ENCODE data around the gene OBI1.

OBI1 gene

DNA sequence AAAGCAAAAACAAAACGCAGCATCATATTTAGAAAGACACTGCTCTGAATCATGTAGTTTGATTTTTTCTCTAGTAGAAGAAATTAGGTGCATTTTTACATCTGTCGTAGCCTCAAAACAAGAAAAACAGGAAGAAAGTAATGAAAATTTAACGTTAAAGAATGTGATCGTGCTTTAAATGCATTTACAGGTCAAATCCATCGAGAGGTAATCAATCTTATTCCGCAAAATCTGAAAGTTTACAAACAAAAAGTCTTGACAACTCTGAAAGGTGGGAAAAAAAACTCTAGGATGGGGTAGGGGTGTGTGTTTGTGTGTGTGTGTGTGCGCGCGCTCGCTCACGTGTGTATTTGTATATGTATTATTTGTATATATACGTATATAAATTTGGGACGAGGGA, 65.8 kb downstream of the OBI1 start:
- H3K4me2 ChIP-seq: no peak overlapping the region
- no peaks in the 10 kb centered on the region for H3K36me3 ChIP-seq (ENCODE audit: insufficient read depth)
- no peak overlapping the region for H2AFZ ChIP-seq (ENCODE audit: low read depth)
- no peaks in the 10 kb centered on the region for H3K79me2 ChIP-seq (ENCODE audit: insufficient read depth, low read depth)
- no peak overlapping the region for H3K4me3 ChIP-seq (IDR thresholded peaks at IDR 0.05; ENCODE audit: insufficient read depth, low read depth, low read length)
- H3K27me3 ChIP-seq (ENCODE audit: insufficient read depth, low read depth): no peaks in the 10 kb centered on the region
- H3K9ac ChIP-seq: no peak overlapping the region
- H3K27ac ChIP-seq: no peak overlapping the region
- H4K20me1 ChIP-seq (ENCODE audit: insufficient read depth): no peaks in the 10 kb centered on the region
- no peaks in the 10 kb centered on the region for H3K4me1 ChIP-seq (ENCODE audit: low read depth, poor library complexity, severe bottlenecking)
- TF ChIP-seq, protein P1, sequence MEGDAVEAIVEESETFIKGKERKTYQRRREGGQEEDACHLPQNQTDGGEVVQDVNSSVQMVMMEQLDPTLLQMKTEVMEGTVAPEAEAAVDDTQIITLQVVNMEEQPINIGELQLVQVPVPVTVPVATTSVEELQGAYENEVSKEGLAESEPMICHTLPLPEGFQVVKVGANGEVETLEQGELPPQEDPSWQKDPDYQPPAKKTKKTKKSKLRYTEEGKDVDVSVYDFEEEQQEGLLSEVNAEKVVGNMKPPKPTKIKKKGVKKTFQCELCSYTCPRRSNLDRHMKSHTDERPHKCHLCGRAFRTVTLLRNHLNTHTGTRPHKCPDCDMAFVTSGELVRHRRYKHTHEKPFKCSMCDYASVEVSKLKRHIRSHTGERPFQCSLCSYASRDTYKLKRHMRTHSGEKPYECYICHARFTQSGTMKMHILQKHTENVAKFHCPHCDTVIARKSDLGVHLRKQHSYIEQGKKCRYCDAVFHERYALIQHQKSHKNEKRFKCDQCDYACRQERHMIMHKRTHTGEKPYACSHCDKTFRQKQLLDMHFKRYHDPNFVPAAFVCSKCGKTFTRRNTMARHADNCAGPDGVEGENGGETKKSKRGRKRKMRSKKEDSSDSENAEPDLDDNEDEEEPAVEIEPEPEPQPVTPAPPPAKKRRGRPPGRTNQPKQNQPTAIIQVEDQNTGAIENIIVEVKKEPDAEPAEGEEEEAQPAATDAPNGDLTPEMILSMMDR (conservative IDR thresholded peaks at IDR 0.05; ENCODE audit: low read depth, low read length): no peak

DNA sequence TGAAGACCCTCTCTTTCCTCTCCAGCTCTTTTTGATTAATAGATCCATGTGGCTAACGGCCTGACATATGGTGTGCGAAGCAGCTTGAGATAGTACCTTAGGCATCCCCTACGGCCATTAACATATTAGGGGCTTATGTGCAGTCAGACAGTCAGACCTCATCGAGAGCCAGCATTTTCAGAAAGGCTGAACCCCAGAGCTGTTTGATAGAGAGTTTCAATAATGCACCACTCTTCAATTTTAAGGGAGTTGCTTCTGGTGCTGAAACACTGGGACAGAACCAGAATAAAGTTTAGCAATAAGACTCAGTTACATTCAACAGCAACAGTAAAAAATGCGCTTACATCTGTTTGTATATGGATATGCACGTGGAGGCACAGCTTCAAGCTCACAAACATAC, 66.4 kb downstream of the OBI1 start:
- Histone ChIP-seq H3K9ac (no peak overlapping the region), H3K36me3 (ENCODE audit: insufficient read depth) (no peaks in the 10 kb centered on the region), H3K27me3 (ENCODE audit: insufficient read depth, low read depth) (no peaks in the 10 kb centered on the region), H3K4me2 (no peak overlapping the region), H3K79me2 (ENCODE audit: insufficient read depth, low read depth) (no peaks in the 10 kb centered on the region), H3K4me3 (IDR thresholded peaks at IDR 0.05; ENCODE audit: insufficient read depth, low read depth, low read length) (no peak overlapping the region), H4K20me1 (ENCODE audit: insufficient read depth) (no peaks in the 10 kb centered on the region), H2AFZ (ENCODE audit: low read depth) (no peak overlapping the region), H3K4me1 (ENCODE audit: low read depth, poor library complexity, severe bottlenecking) (no peaks in the 10 kb centered on the region), H3K27ac (no peak overlapping the region)
- TF ChIP-seq, protein P1 (conservative IDR thresholded peaks at IDR 0.05; ENCODE audit: low read depth, low read length): no peak

DNA sequence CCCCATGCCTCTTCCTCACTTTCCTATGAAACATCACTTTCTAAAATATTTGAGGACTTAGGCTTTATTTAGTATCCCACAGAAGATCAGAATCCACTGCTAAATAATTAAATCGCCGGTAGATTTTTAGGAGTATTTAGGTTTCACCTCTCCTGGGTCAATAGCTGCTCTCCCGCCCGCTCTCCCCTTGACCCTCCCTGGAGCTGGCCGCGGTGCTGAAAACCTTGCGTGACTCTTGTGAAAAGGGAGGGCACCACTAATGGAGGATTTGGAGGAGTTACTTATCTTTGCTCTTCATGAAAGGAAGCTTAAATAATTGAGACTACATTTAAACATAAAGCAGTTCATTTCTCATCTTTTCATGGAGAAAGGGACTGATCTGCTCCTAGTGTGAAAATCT, 69.7 kb downstream of the OBI1 start:
- Histone ChIP-seq H3K4me2 (no peak overlapping the region), H4K20me1 (ENCODE audit: insufficient read depth) (no peaks in the 10 kb centered on the region), H3K4me1 (ENCODE audit: low read depth, poor library complexity, severe bottlenecking) (no peaks in the 10 kb centered on the region), H3K79me2 (ENCODE audit: insufficient read depth, low read depth) (no peaks in the 10 kb centered on the region), H3K4me3 (IDR thresholded peaks at IDR 0.05; ENCODE audit: insufficient read depth, low read depth, low read length) (no peak overlapping the region), H2AFZ (ENCODE audit: low read depth) (no peak overlapping the region), H3K9ac (no peak overlapping the region), H3K27ac (no peak overlapping the region), H3K36me3 (ENCODE audit: insufficient read depth) (no peaks in the 10 kb centered on the region), H3K27me3 (ENCODE audit: insufficient read depth, low read depth) (no peaks in the 10 kb centered on the region)
- TF ChIP-seq, protein P1 (conservative IDR thresholded peaks at IDR 0.05; ENCODE audit: low read depth, low read length): no peak

DNA sequence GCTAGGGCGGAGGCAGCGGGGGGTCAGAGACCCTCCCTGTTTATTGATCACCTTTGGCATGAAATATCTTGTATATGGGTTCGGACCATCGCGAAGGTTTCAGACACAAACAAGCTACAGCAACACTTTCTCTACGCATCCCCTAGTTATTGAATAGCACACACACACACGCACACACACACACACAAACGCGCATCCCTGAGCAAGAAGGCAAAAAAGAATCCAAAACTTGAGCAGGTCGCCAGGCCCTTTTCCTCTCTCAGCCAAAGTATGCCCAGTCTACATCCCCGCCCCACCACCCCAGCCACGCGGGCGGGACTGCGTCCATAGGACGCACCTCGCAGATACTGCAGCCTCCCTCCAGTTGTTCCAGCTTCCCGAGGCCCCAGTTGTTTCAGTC, 71.6 kb downstream of the OBI1 start:
- Histone ChIP-seq H3K9ac (no peak overlapping the region), H3K4me2 (no peak overlapping the region), H3K79me2 (ENCODE audit: insufficient read depth, low read depth) (no peaks in the 10 kb centered on the region), H4K20me1 (ENCODE audit: insufficient read depth) (no peaks in the 10 kb centered on the region), H2AFZ (ENCODE audit: low read depth) (no peak overlapping the region), H3K4me3 (IDR thresholded peaks at IDR 0.05; ENCODE audit: insufficient read depth, low read depth, low read length) (no peak overlapping the region), H3K4me1 (ENCODE audit: low read depth, poor library complexity, severe bottlenecking) (no peaks in the 10 kb centered on the region), H3K27ac (no peak overlapping the region), H3K36me3 (ENCODE audit: insufficient read depth) (no peaks in the 10 kb centered on the region), H3K27me3 (ENCODE audit: insufficient read depth, low read depth) (no peaks in the 10 kb centered on the region)
- TF ChIP-seq, protein P1 (conservative IDR thresholded peaks at IDR 0.05; ENCODE audit: low read depth, low read length): no peak

DNA sequence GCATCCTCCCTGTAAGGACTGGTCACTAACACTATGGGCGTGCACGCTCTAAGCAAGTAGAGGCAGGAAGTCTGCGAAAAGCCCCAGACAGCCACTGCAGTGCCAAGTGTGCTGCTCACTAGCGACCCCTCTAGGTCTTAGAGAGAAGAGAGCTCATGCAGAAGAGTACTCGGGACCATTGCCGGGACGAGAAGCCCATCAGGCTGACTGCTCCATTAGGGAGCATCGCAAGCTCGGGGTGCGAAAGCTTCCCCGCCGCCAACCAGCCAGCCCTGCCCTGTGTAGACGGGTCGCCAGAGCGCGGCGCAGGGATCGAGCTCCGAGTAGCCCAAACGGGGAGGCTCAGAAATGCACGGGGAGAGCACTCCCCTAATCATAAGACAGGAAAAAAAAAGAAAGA, 72.2 kb downstream of the OBI1 start:
- Histone ChIP-seq H3K27ac (no peak overlapping the region), H4K20me1 (ENCODE audit: insufficient read depth) (no peaks in the 10 kb centered on the region), H3K4me2 (no peak overlapping the region), H3K4me1 (ENCODE audit: low read depth, poor library complexity, severe bottlenecking) (no peaks in the 10 kb centered on the region), H3K79me2 (ENCODE audit: insufficient read depth, low read depth) (no peaks in the 10 kb centered on the region), H2AFZ (ENCODE audit: low read depth) (no peak overlapping the region), H3K4me3 (IDR thresholded peaks at IDR 0.05; ENCODE audit: insufficient read depth, low read depth, low read length) (no peak overlapping the region), H3K27me3 (ENCODE audit: insufficient read depth, low read depth) (no peaks in the 10 kb centered on the region), H3K9ac (no peak overlapping the region), H3K36me3 (ENCODE audit: insufficient read depth) (no peaks in the 10 kb centered on the region)
- TF ChIP-seq, protein P1 (conservative IDR thresholded peaks at IDR 0.05; ENCODE audit: low read depth, low read length): 0 out of 2 replicates have a peak, but pooled peaks have one; percentile 13

Data from KMS-11 (cell line).